ENCODE results near the gene SLC16A8. TPM values are rescaled to one million over a fixed set of nuclear protein-coding genes. Genes with fewer than 3 reads are reported as not detected.
"Not testable (repeated sequence)": the region's sequence is repeated elsewhere in the genome, so short reads cannot be mapped to it uniquely, and the experiment has no call there.

Gene SLC16A8
- total RNA-seq, 1 donor from 2014 or later, result 3.1 TPM

- no peaks in the 10 kb centered on the region for H3K79me2 ChIP-seq (ENCODE audit: low read depth)
- Mint-ChIP-seq H3K4me1 (no peaks in the 10 kb centered on the region), H3K27ac (no peak overlapping the region), H3K9me3 (no peaks in the 10 kb centered on the region), H3K36me3 (no peaks in the 10 kb centered on the region), H3K27me3 (ENCODE audit: insufficient read depth, low read depth) (peaks cover 2% of the 10 kb centered on the region), H3K4me3 (no peak overlapping the region)
- no peak for DNase-seq (ENCODE audit: low spot score)
- no peaks in the 10 kb centered on the region for H3K36me3 ChIP-seq
- no peaks in the 10 kb centered on the region for H3K9me3 ChIP-seq (ENCODE audit: low read depth)
- no peaks in the 10 kb centered on the region for H3K4me1 ChIP-seq
- no peak overlapping the region for H3K4me3 ChIP-seq
- H3F3A ChIP-seq (ENCODE audit: low read depth), result no peaks in the 10 kb centered on the region
- H3K27me3 ChIP-seq, result no peaks in the 10 kb centered on the region
- TF ChIP-seq, protein P1, sequence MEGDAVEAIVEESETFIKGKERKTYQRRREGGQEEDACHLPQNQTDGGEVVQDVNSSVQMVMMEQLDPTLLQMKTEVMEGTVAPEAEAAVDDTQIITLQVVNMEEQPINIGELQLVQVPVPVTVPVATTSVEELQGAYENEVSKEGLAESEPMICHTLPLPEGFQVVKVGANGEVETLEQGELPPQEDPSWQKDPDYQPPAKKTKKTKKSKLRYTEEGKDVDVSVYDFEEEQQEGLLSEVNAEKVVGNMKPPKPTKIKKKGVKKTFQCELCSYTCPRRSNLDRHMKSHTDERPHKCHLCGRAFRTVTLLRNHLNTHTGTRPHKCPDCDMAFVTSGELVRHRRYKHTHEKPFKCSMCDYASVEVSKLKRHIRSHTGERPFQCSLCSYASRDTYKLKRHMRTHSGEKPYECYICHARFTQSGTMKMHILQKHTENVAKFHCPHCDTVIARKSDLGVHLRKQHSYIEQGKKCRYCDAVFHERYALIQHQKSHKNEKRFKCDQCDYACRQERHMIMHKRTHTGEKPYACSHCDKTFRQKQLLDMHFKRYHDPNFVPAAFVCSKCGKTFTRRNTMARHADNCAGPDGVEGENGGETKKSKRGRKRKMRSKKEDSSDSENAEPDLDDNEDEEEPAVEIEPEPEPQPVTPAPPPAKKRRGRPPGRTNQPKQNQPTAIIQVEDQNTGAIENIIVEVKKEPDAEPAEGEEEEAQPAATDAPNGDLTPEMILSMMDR (IDR thresholded peaks at IDR 0.05), result no peak
- TF ChIP-seq EZH2 (IDR thresholded peaks at IDR 0.05) (no peak), EZH2phosphoT487 (IDR thresholded peaks at IDR 0.05) (no peak)
- H2AFZ ChIP-seq (replicated peaks), result no peak overlapping the region
- H3K4me2 ChIP-seq, result no peak overlapping the region
- no peak overlapping the region for H3K9ac ChIP-seq
- no peaks in the 10 kb centered on the region for H4K20me1 ChIP-seq (ENCODE audit: low read depth)
- H3K27ac ChIP-seq, result no peak overlapping the region
Measured at GRCh38 chr22:38122616-38123015, 38.6 kb upstream of the SLC16A8 start.

DNA sequence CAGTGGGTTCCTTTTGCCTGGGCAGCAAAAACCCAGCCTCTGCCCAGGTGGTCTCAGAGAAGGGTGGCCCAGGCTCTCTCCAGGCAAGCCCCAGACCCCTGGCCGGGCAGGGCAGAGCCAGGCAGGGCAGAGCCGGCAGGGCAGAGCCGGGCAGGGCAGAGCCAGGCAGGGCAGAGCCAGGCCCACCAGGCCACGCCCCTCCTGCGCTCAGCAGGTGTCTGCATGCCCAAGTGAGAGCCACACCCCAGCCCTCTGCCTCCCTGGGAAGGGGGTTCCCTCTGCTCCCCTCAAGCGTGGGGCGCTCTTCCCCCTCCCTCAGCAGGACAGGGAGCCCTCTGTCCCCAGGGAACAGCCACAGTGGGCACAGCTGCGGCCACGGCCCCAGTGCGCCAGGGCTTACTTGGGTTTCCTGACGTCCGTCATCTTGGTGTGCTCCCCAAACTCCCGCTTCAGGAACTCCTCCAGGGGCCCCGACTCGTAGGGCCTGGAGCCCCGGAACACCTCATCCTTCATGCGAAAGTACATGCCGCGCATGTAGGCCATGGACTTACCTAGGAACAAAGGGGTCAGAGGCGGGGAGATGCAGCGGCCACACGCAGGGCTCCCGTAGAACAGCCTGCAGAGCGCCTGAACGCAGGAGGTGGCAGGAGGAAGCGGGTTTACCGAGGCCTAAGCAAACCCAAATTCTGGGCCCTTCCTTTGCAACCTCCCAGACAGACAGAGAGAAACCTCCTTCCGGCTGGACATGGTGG, 36.6 kb upstream of the SLC16A8 start:
- H3K9me3 ChIP-seq (ENCODE audit: low read depth), result no peaks in the 10 kb centered on the region

GRCh38 chr22:38118747-38119146, 34.8 kb upstream of the SLC16A8 start:
- not testable (repeated sequence) for H3F3A ChIP-seq (ENCODE audit: low read depth); H2AFZ ChIP-seq (replicated peaks); DNase-seq (ENCODE audit: low spot score); H4K20me1 ChIP-seq (ENCODE audit: low read depth); H3K9me3 Mint-ChIP-seq; H3K9ac ChIP-seq; H3K4me3 Mint-ChIP-seq; H3K4me3 ChIP-seq; H3K27me3 ChIP-seq; H3K36me3 ChIP-seq; H3K4me1 Mint-ChIP-seq; H3K27me3 Mint-ChIP-seq (ENCODE audit: insufficient read depth, low read depth); H3K27ac Mint-ChIP-seq; H3K4me1 ChIP-seq; H3K4me2 ChIP-seq; H3K79me2 ChIP-seq (ENCODE audit: low read depth); H3K27ac ChIP-seq; H3K9me3 ChIP-seq (ENCODE audit: low read depth); H3K36me3 Mint-ChIP-seq

More for the DNA sequence above, 36.6 kb upstream of the SLC16A8 start:
- no peak for DNase-seq (ENCODE audit: low spot score)
- peaks cover 2% of the 10 kb centered on the region for H3K27me3 Mint-ChIP-seq (ENCODE audit: insufficient read depth, low read depth)
- Histone ChIP-seq H3K4me3 (no peak overlapping the region), H3K9ac (no peak overlapping the region), H4K20me1 (ENCODE audit: low read depth) (no peaks in the 10 kb centered on the region), H3K79me2 (ENCODE audit: low read depth) (no peaks in the 10 kb centered on the region), H2AFZ (replicated peaks) (no peak overlapping the region), H3K4me2 (no peak overlapping the region), H3K36me3 (no peaks in the 10 kb centered on the region), H3K27ac (no peak overlapping the region), H3F3A (ENCODE audit: low read depth) (no peaks in the 10 kb centered on the region), H3K4me1 (no peaks in the 10 kb centered on the region), H3K27me3 (no peaks in the 10 kb centered on the region)
- H3K4me1 Mint-ChIP-seq, result no peaks in the 10 kb centered on the region
- TF ChIP-seq EZH2 (IDR thresholded peaks at IDR 0.05), result no peak
- no peak for TF ChIP-seq EZH2phosphoT487 (IDR thresholded peaks at IDR 0.05)
- TF ChIP-seq, protein P1 (IDR thresholded peaks at IDR 0.05), result no peak
- no peaks in the 10 kb centered on the region for H3K36me3 Mint-ChIP-seq
- H3K27ac Mint-ChIP-seq, result no peak overlapping the region
- no peaks in the 10 kb centered on the region for H3K9me3 Mint-ChIP-seq
- no peak overlapping the region for H3K4me3 Mint-ChIP-seq

DNA sequence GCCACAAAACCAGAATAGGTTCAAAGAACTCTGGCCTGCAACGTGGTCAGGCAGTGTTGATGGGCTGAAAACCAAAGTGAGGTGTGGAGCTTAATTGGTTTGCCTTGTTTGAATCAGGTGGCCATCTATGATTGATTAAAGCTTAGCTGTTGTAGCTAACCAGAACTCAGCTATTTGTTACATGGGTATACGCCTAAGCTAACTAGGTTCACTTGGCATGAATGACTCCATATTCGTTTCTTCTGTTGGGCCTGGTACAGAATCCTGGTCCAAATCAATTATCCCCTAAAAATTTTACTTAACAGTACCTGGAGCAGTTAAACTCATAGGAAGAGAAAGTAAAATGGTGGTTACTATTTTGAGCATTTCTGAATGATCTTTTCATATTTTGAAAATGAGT, 34.2 kb upstream of the SLC16A8 start:
- TF ChIP-seq EZH2 (IDR thresholded peaks at IDR 0.05), result no peak
- no peak for TF ChIP-seq EZH2phosphoT487 (IDR thresholded peaks at IDR 0.05)
- TF ChIP-seq, protein P1 (IDR thresholded peaks at IDR 0.05), result no peak
- no peak overlapping the region for H3K4me3 Mint-ChIP-seq

GRCh38 chr22:38117556-38117955, 33.6 kb upstream of the SLC16A8 start:
- H3K36me3 ChIP-seq; H3K9me3 ChIP-seq (ENCODE audit: low read depth); DNase-seq (ENCODE audit: low spot score); H3K27me3 Mint-ChIP-seq (ENCODE audit: insufficient read depth, low read depth); H2AFZ ChIP-seq (replicated peaks); H3K79me2 ChIP-seq (ENCODE audit: low read depth); H3F3A ChIP-seq (ENCODE audit: low read depth); H3K27ac Mint-ChIP-seq; H3K27me3 ChIP-seq; H4K20me1 ChIP-seq (ENCODE audit: low read depth); H3K4me3 Mint-ChIP-seq; H3K4me2 ChIP-seq; H3K4me1 ChIP-seq; H3K9me3 Mint-ChIP-seq; H3K4me3 ChIP-seq; H3K36me3 Mint-ChIP-seq; H3K9ac ChIP-seq; H3K27ac ChIP-seq: not testable (repeated sequence)
- H3K4me1 Mint-ChIP-seq, result peaks cover 12% of the 10 kb centered on the region

More for the DNA sequence above, 34.2 kb upstream of the SLC16A8 start:
- H3K36me3 Mint-ChIP-seq, result no peaks in the 10 kb centered on the region
- H3K27ac Mint-ChIP-seq, result no peak overlapping the region
- Histone ChIP-seq H3K9ac (no peak overlapping the region), H3K4me2 (no peak overlapping the region), H2AFZ (replicated peaks) (no peak overlapping the region), H3K4me1 (no peaks in the 10 kb centered on the region), H3K79me2 (ENCODE audit: low read depth) (no peaks in the 10 kb centered on the region), H4K20me1 (ENCODE audit: low read depth) (no peaks in the 10 kb centered on the region), H3F3A (ENCODE audit: low read depth) (no peaks in the 10 kb centered on the region), H3K4me3 (no peak overlapping the region), H3K27ac (no peak overlapping the region), H3K27me3 (no peaks in the 10 kb centered on the region), H3K36me3 (no peaks in the 10 kb centered on the region), H3K9me3 (ENCODE audit: low read depth) (no peaks in the 10 kb centered on the region)
- DNase-seq (ENCODE audit: low spot score), result no peak
- H3K27me3 Mint-ChIP-seq (ENCODE audit: insufficient read depth, low read depth), result no peaks in the 10 kb centered on the region
- no peaks in the 10 kb centered on the region for H3K9me3 Mint-ChIP-seq
- peaks cover 10% of the 10 kb centered on the region for H3K4me1 Mint-ChIP-seq
